HEK293 (cell line): ENCODE data around the gene PAGE2.
"Not testable (repeated sequence)": the region's sequence is repeated elsewhere in the genome, so short reads cannot be mapped to it uniquely, and the experiment has no call there.

Experiments
- CTCF ChIA-PET: fragments of 350-600 bp; formaldehyde crosslinking; extraction: SDS; loops from one replicate; lab custom pipeline; 2021; ENCODE audit warnings: antibody characterized with exemption; lab: Yijun Ruan, JAX
- POLR2A ChIA-PET: fragments of 300-600 bp; formaldehyde crosslinking; extraction: SDS; loops from one replicate; lab custom pipeline; 2020; ENCODE audit warnings: antibody characterized with exemption, inconsistent platforms; lab: Yijun Ruan, JAX
- H3K27ac ChIP-seq: fragments of 200-500 bp; sonication (Bioruptor generic); 2 replicates; pipeline ENCODE4 v1.5.1; 2014; ENCODE audit warnings: low read depth, low read length, control low read depth, inconsistent platforms; ENCODE audit errors: extremely low read depth
- H3K36me3 ChIP-seq, 2 experiments: fragments of 200-500 bp in 1 of 2; sonication (Bioruptor generic) in 1 of 2; 1 replicate in 1 of 2; 2 replicates in 1 of 2; pipeline ENCODE4 v1.5.1; 2014 to 2017; ENCODE audit warnings: inconsistent platforms in 2 of 2, low read length in 2 of 2; ENCODE audit not compliant: control insufficient read depth in 2 of 2, insufficient read depth in 1 of 2
- H3K4me1 ChIP-seq: fragments of 200-500 bp; sonication (Bioruptor generic); 2 replicates; pipeline ENCODE4 v1.5.1; 2014; ENCODE audit warnings: mild to moderate bottlenecking, low read length, inconsistent platforms; ENCODE audit not compliant: control insufficient read depth, insufficient read depth
- H3K4me3 ChIP-seq: 2 replicates; pipeline ENCODE4 v1.5.1; 2011; ENCODE audit warnings: low read depth, mild to moderate bottlenecking, control low read depth, low read length, moderate library complexity
- H3K9me3 ChIP-seq: fragments of 200-500 bp; sonication (Bioruptor generic); 2 replicates; pipeline ENCODE4 v1.5.1; 2014; ENCODE audit warnings: low read depth, low read length, inconsistent platforms; ENCODE audit not compliant: control insufficient read depth, insufficient read depth
- GLIS1 ChIP-seq: fragments of 450-650 bp; formaldehyde crosslinking; IDR thresholded peaks from 2 replicates; pipeline ENCODE4 v1.5.1; 2016; ENCODE audit warnings: missing biosample characterization, missing genetic modification characterization
- MEIS1 ChIP-seq: sonication (generic); formaldehyde crosslinking; IDR thresholded peaks from 2 replicates; pipeline ENCODE4 v1.8.1; 2022; ENCODE audit warnings: missing genetic modification reagents, mild to moderate bottlenecking, borderline replicate concordance
- SCRT2 ChIP-seq: fragments of 450-650 bp; formaldehyde crosslinking; IDR thresholded peaks from 2 replicates; pipeline ENCODE4 v1.5.1; 2016; ENCODE audit warnings: missing biosample characterization, missing genetic modification characterization
- SETDB1 ChIP-seq: IDR thresholded peaks from one replicate; pipeline ENCODE4 v1.6.1; 2017; ENCODE audit warnings: mild to moderate bottlenecking, low read length, moderate library complexity, mixed read lengths; ENCODE audit not compliant: insufficient read length
- SP3 ChIP-seq: fragments of 450-650 bp; formaldehyde crosslinking; IDR thresholded peaks from 2 replicates; pipeline ENCODE4 v1.5.1; 2016; ENCODE audit warnings: missing biosample characterization, missing genetic modification characterization
- TSHZ1 ChIP-seq: fragments of 450-650 bp; formaldehyde crosslinking; IDR thresholded peaks from 2 replicates; pipeline ENCODE4 v1.5.1; 2016; ENCODE audit warnings: missing biosample characterization, missing genetic modification characterization, borderline replicate concordance
- ZFP37 ChIP-seq: fragments of 450-650 bp; formaldehyde crosslinking; IDR thresholded peaks from 2 replicates; pipeline ENCODE4 v1.5.1; 2016; ENCODE audit warnings: missing biosample characterization, missing genetic modification characterization
- ZNF174 ChIP-seq: fragments of 450-650 bp; formaldehyde crosslinking; IDR thresholded peaks from 2 replicates; pipeline ENCODE4 v1.5.0; 2017; ENCODE audit warnings: missing biosample characterization, mild to moderate bottlenecking, missing genetic modification characterization
- ZNF175 ChIP-seq: fragments of 450-650 bp; formaldehyde crosslinking; IDR thresholded peaks from 2 replicates; pipeline ENCODE4 v1.5.1; 2016; ENCODE audit warnings: missing biosample characterization, missing genetic modification characterization
- ZNF18 ChIP-seq: fragments of 450-650 bp; formaldehyde crosslinking; IDR thresholded peaks from 2 replicates; pipeline ENCODE4 v1.5.1; 2016; ENCODE audit warnings: missing biosample characterization, missing genetic modification characterization
- ZNF184 ChIP-seq: fragments of 450-650 bp; IDR thresholded peaks from 2 replicates; pipeline ENCODE4 v1.5.1; 2018; ENCODE audit warnings: missing biosample characterization, mild to moderate bottlenecking, missing genetic modification characterization
- ZNF221 ChIP-seq: fragments of 450-650 bp; formaldehyde crosslinking; IDR thresholded peaks from 2 replicates; pipeline ENCODE4 v1.5.1; 2017; ENCODE audit warnings: missing biosample characterization, missing genetic modification characterization, borderline replicate concordance
- ZNF223 ChIP-seq: fragments of 450-650 bp; formaldehyde crosslinking; IDR thresholded peaks from 2 replicates; pipeline ENCODE4 v1.5.1; 2016; ENCODE audit warnings: missing biosample characterization, missing genetic modification characterization
- ZNF354C ChIP-seq: fragments of 450-650 bp; formaldehyde crosslinking; IDR thresholded peaks from 2 replicates; pipeline ENCODE4 v1.5.1; 2016; ENCODE audit warnings: missing biosample characterization, missing genetic modification characterization, low read depth, borderline replicate concordance
- ZNF501 ChIP-seq: fragments of 450-650 bp; formaldehyde crosslinking; IDR thresholded peaks from 2 replicates; pipeline ENCODE4 v1.5.1; 2016; ENCODE audit warnings: missing biosample characterization, missing genetic modification characterization
- ZNF521 ChIP-seq: fragments of 450-650 bp; formaldehyde crosslinking; IDR thresholded peaks from 2 replicates; pipeline ENCODE4 v1.5.1; 2017; ENCODE audit warnings: missing biosample characterization, mild to moderate bottlenecking, missing genetic modification characterization
- ZNF529 ChIP-seq: fragments of 450-650 bp; formaldehyde crosslinking; IDR thresholded peaks from 2 replicates; pipeline ENCODE4 v1.5.1; 2017; ENCODE audit warnings: missing genetic modification characterization, missing biosample characterization; ENCODE audit not compliant: insufficient replicate concordance
- ZNF558 ChIP-seq: fragments of 450-650 bp; formaldehyde crosslinking; IDR thresholded peaks from 2 replicates; pipeline ENCODE4 v1.5.1; 2016; ENCODE audit warnings: missing biosample characterization, missing genetic modification characterization
- ZNF571 ChIP-seq: fragments of 450-650 bp; formaldehyde crosslinking; IDR thresholded peaks from 2 replicates; pipeline ENCODE4 v1.5.0; 2017; ENCODE audit warnings: missing biosample characterization, missing genetic modification characterization
- ZNF623 ChIP-seq: fragments of 450-650 bp; formaldehyde crosslinking; IDR thresholded peaks from 2 replicates; pipeline ENCODE4 v1.5.1; 2016; ENCODE audit warnings: missing biosample characterization, missing genetic modification characterization
- ZNF626 ChIP-seq: fragments of 450-650 bp; sonication (Bioruptor Pico); formaldehyde crosslinking; IDR thresholded peaks from 2 replicates; pipeline ENCODE4 v1.5.1; 2018; ENCODE audit warnings: missing biosample characterization, missing genetic modification characterization, inconsistent platforms
- ZNF670 ChIP-seq: fragments of 450-650 bp; formaldehyde crosslinking; IDR thresholded peaks from 2 replicates; pipeline ENCODE4 v1.5.1; 2016; ENCODE audit warnings: missing biosample characterization, missing genetic modification characterization, low read depth
- ZNF776 ChIP-seq: fragments of 450-650 bp; formaldehyde crosslinking; IDR thresholded peaks from 2 replicates; pipeline ENCODE4 v1.5.0; 2017; ENCODE audit warnings: missing biosample characterization, missing genetic modification characterization, borderline replicate concordance
- ZNF791 ChIP-seq: fragments of 450-650 bp; formaldehyde crosslinking; IDR thresholded peaks from 2 replicates; pipeline ENCODE4 v1.5.1; 2016; ENCODE audit warnings: missing biosample characterization, missing genetic modification characterization
- ZNF830 ChIP-seq: fragments of 450-650 bp; IDR thresholded peaks from 2 replicates; pipeline ENCODE4 v1.5.0; 2018; ENCODE audit warnings: missing biosample characterization, missing genetic modification characterization, low read depth, mild to moderate bottlenecking, moderate library complexity
- ZSCAN16 ChIP-seq: fragments of 450-650 bp; formaldehyde crosslinking; IDR thresholded peaks from 2 replicates; pipeline ENCODE4 v1.5.1; 2016; ENCODE audit warnings: missing biosample characterization, missing genetic modification characterization
- TF ChIP-seq, protein P1 (sequence below): fragments of 450-650 bp; formaldehyde crosslinking; IDR thresholded peaks from 2 replicates; pipeline ENCODE4 v1.5.1; 2016; ENCODE audit warnings: missing biosample characterization, missing genetic modification characterization

The PAGE2 gene

GRCh38 chrX:55111578-55112254 is 22.9 kb downstream of the PAGE2 start (continued):
- no peak for TF ChIP-seq ZNF776
- no peak for TF ChIP-seq ZNF571 (tag by site-specific recombination)
- TF ChIP-seq, all 188 proteins: peak for 0

- CTCF ChIA-PET, H3K4me3 ChIP-seq, H3K4me1 ChIP-seq, H3K36me3 ChIP-seq, POLR2A ChIA-PET, H3K27ac ChIP-seq, H3K9me3 ChIP-seq: not testable (repeated sequence)
These were observed 27.8 kb downstream of the PAGE2 start for GRCh38 chrX:55116589-55116988.

GRCh38 chrX:55118574-55118973 is 29.8 kb downstream of the PAGE2 start:
- TF ChIP-seq MEIS1 (CRISPR knock-in tag): no peak
- no peak for TF ChIP-seq ZNF354C (tag by site-specific recombination)
- no peak for TF ChIP-seq SP3 (tag by site-specific recombination)
- no peak for TF ChIP-seq ZNF501 (tag by site-specific recombination)
- no peak for TF ChIP-seq ZNF791 (tag by site-specific recombination)
- TF ChIP-seq, protein P1, sequence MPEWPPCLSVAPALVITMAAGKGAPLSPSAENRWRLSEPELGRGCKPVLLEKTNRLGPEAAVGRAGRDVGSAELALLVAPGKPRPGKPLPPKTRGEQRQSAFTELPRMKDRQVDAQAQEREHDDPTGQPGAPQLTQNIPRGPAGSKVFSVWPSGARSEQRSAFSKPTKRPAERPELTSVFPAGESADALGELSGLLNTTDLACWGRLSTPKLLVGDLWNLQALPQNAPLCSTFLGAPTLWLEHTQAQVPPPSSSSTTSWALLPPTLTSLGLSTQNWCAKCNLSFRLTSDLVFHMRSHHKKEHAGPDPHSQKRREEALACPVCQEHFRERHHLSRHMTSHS (tag by site-specific recombination): no peak
- TF ChIP-seq ZNF626: no peak
- no peak for TF ChIP-seq ZNF830
- TF ChIP-seq ZNF529 (tag by site-specific recombination): no peak
- TF ChIP-seq ZNF521 (tag by site-specific recombination): no peak
- no peak for TF ChIP-seq ZFP37
- no peak for TF ChIP-seq ZNF184 (tag by site-specific recombination)
- TF ChIP-seq ZNF623 (tag by site-specific recombination): no peak
- no peak for TF ChIP-seq ZNF174 (tag by site-specific recombination)
- TF ChIP-seq ZSCAN16 (tag by site-specific recombination): no peak
- no peak for TF ChIP-seq SETDB1
- CTCF ChIA-PET: no interaction called here
- H3K27ac ChIP-seq: no peak overlapping the region
- no peaks in the 10 kb centered on the region for H3K9me3 ChIP-seq
- POLR2A ChIA-PET: no interaction called here
- H3K4me1 ChIP-seq: no peaks in the 10 kb centered on the region
- no peaks in the 10 kb centered on the region for H3K36me3 ChIP-seq
- H3K4me3 ChIP-seq: no peak overlapping the region

- ChIA-PET POLR2A (no interaction called here), CTCF (no interaction called here)
- Histone ChIP-seq H3K4me1 (no peaks in the 10 kb centered on the region), H3K36me3 (no peaks in the 10 kb centered on the region), H3K9me3 (no peaks in the 10 kb centered on the region), H3K4me3 (no peak overlapping the region), H3K27ac (no peak overlapping the region)
- TF ChIP-seq GLIS1 (no peak), ZNF175 (tag by site-specific recombination) (no peak), SCRT2 (tag by site-specific recombination) (no peak), ZNF221 (tag by site-specific recombination) (no peak), ZNF670 (no peak), ZNF558 (tag by site-specific recombination) (no peak), ZNF18 (tag by site-specific recombination) (no peak), ZNF223 (tag by site-specific recombination) (no peak), TSHZ1 (tag by site-specific recombination) (no peak)
These were observed 30.5 kb downstream of the PAGE2 start for GRCh38 chrX:55119271-55119670.
